Retinal pigment epithelial cell (primary cell): ENCODE measurements around the gene PDZRN3.

Experiments
- DNase-seq: peaks from one replicate; pipeline ENCODE4 v3.0.0-alpha.2; 2010; ENCODE audit warnings: low read depth
- H3K4me3 ChIP-seq: 2 replicates; pipeline ENCODE4 v1.5.1; 2011; ENCODE audit warnings: mild to moderate bottlenecking, low read length, control low read depth, moderate library complexity
- CTCF ChIP-seq: conservative IDR thresholded peaks from 2 replicates; pipeline ENCODE4 v1.5.1; 2011; ENCODE audit warnings: low read depth, low read length, control low read depth, inconsistent platforms

Gene PDZRN3

GRCh38 chr3:73399666-73400253, 225.0 kb downstream of the PDZRN3 start:
- DNase-seq = no peak
- no peak for TF ChIP-seq CTCF
- no peak overlapping the region for H3K4me3 ChIP-seq

- DNase-seq = no peak
- no peak for TF ChIP-seq CTCF
- no peak overlapping the region for H3K4me3 ChIP-seq
These were observed 225.6 kb downstream of the PDZRN3 start for GRCh38 chr3:73399106-73399505.

GRCh38 chr3:73398084-73398483, 226.7 kb downstream of the PDZRN3 start:
- DNase-seq = no peak
- no peak for TF ChIP-seq CTCF
- H3K4me3 ChIP-seq = no peak overlapping the region

- TF ChIP-seq CTCF = no peak
- no peak for DNase-seq
- no peak overlapping the region for H3K4me3 ChIP-seq
These were observed 230.5 kb downstream of the PDZRN3 start for GRCh38 chr3:73394240-73394639.

GRCh38 chr3:73393005-73393404, 231.7 kb downstream of the PDZRN3 start:
- H3K4me3 ChIP-seq = no peak overlapping the region
- no peak for DNase-seq
- TF ChIP-seq CTCF = no peak

- DNase-seq = no peak
- no peak for TF ChIP-seq CTCF
- H3K4me3 ChIP-seq = no peak overlapping the region
These were observed 232.8 kb downstream of the PDZRN3 start for GRCh38 chr3:73391984-73392383.

- DNase-seq = no peak
- TF ChIP-seq CTCF = no peak
These were observed 234.8 kb downstream of the PDZRN3 start for GRCh38 chr3:73389928-73390327.

More at GRCh38 chr3:73389928-73390327, 234.8 kb downstream of the PDZRN3 start:
- no peak overlapping the region for H3K4me3 ChIP-seq
